Measurements from ENCODE around the gene FBLN2. TPM values are rescaled to one million over a fixed set of nuclear protein-coding genes. Genes with fewer than 3 reads are reported as not detected.

FBLN2 gene
- total and polyA plus RNA-seq, 2 of the 13 experiments (the other 11 are each of a cell fraction or from before 2014, with no cell fraction given), result not detected

DNA sequence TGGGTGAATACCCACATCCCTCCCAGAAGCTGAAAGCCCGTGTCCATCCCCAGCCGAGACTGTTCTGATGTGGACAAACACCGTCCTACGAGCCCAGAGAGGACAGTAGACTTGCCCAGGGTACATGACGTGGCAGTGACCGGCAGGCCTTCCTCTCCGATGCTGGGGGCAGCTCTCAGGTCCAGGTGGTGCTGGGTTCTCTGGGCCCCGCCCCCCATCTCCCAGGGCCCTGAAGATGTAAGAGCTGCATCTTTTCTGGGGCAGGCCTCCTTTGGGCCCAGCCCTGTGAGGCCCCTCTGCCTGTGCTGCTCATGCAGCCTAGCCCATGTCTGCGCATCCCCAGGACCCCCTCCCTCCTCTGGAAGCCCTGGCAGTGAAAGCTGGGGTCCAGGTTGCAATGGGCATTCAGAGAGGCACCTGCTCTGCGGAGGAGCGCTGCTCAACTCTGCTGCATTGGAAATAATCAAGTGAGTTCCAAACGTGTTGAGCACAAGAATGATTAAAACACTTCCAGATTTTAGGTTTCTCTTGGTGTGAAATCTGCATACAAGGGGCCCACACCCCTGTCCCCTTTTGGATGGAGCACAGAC is 71.9 kb downstream of the FBLN2 start:
- 25% methylated on average over 4 of the region's 12 CpGs for WGBS (ENCODE audit: low lambda C conversion rate)
- ChIA-PET POLR2A (no interaction called here), CTCF (ENCODE audit: low intra/inter-chr PET ratio, low total read pairs) (no interaction called here)
- intact Hi-C loops (cut with micrococcal nuclease; ENCODE audit: unreplicated experiment) (no loop called here), in situ Hi-C loops (cut with HindIII; ENCODE audit: extremely low pct_ligation_motif_present, low pct_unique_long_range_greater_than_20kb) (no loop called here)
- H3K27ac ChIP-seq (ENCODE audit: extremely low read length, insufficient read depth, low read length), result no peak overlapping the region
- H3K4me3 ChIP-seq (replicated peaks in 1 of 3; ENCODE audit: insufficient read depth in 1 of 3, low read depth in 2 of 3, low read length in 3 of 3), result no peak overlapping the region
- no peak for TF ChIP-seq ZZZ3 (CRISPR knock-in tag; IDR thresholded peaks at IDR 0.05; ENCODE audit: borderline replicate concordance)
- no peak for TF ChIP-seq YY1 (IDR thresholded peaks at IDR 0.05; ENCODE audit: insufficient read depth, insufficient replicate concordance, low read depth, low read length)
- TF ChIP-seq, protein P1, sequence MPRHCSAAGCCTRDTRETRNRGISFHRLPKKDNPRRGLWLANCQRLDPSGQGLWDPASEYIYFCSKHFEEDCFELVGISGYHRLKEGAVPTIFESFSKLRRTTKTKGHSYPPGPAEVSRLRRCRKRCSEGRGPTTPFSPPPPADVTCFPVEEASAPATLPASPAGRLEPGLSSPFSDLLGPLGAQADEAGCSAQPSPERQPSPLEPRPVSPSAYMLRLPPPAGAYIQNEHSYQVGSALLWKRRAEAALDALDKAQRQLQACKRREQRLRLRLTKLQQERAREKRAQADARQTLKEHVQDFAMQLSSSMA (CRISPR knock-in tag; IDR thresholded peaks at IDR 0.05), result no peak
- no peak for TF ChIP-seq ZIK1 (CRISPR knock-in tag; IDR thresholded peaks at IDR 0.05; ENCODE audit: borderline replicate concordance, low read depth)
- TF ChIP-seq RXRA (CRISPR knock-in tag; IDR thresholded peaks at IDR 0.05), result no peak
- TF ChIP-seq ZNF207 (IDR thresholded peaks at IDR 0.05; ENCODE audit: borderline replicate concordance), result no peak
- no peak for TF ChIP-seq ZFY (CRISPR knock-in tag; IDR thresholded peaks at IDR 0.05)
- no peak for TF ChIP-seq YEATS4 (CRISPR knock-in tag; IDR thresholded peaks at IDR 0.05; ENCODE audit: borderline replicate concordance)
- TF ChIP-seq ARHGAP35 (CRISPR knock-in tag; IDR thresholded peaks at IDR 0.05; ENCODE audit: borderline replicate concordance), result no peak
- TF ChIP-seq MEF2D (CRISPR knock-in tag; IDR thresholded peaks at IDR 0.05), result no peak
- TF ChIP-seq TBP (CRISPR knock-in tag; IDR thresholded peaks at IDR 0.05), result no peak
- no peak for TF ChIP-seq ZNF256 (CRISPR knock-in tag; conservative IDR thresholded peaks at IDR 0.05)
- no peak for TF ChIP-seq NFIB (CRISPR knock-in tag; IDR thresholded peaks at IDR 0.05; ENCODE audit: borderline replicate concordance)
- no peak for TF ChIP-seq ZNF260 (CRISPR knock-in tag; IDR thresholded peaks at IDR 0.05; ENCODE audit: borderline replicate concordance, low read depth)
- no peak for TF ChIP-seq AKAP8 (CRISPR knock-in tag; IDR thresholded peaks at IDR 0.05)
- TF ChIP-seq ZNF598 (CRISPR knock-in tag; IDR thresholded peaks at IDR 0.05; ENCODE audit: borderline replicate concordance), result no peak
- TF ChIP-seq, protein P2, sequence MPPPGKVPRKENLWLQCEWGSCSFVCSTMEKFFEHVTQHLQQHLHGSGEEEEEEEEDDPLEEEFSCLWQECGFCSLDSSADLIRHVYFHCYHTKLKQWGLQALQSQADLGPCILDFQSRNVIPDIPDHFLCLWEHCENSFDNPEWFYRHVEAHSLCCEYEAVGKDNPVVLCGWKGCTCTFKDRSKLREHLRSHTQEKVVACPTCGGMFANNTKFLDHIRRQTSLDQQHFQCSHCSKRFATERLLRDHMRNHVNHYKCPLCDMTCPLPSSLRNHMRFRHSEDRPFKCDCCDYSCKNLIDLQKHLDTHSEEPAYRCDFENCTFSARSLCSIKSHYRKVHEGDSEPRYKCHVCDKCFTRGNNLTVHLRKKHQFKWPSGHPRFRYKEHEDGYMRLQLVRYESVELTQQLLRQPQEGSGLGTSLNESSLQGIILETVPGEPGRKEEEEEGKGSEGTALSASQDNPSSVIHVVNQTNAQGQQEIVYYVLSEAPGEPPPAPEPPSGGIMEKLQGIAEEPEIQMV (CRISPR knock-in tag; IDR thresholded peaks at IDR 0.05; ENCODE audit: low read depth), result no peak
- TF ChIP-seq CCAR2 (optimal IDR thresholded peaks at IDR 0.05; ENCODE audit: low read depth, low read length), result no peak
- TF ChIP-seq CBX5 (CRISPR knock-in tag; IDR thresholded peaks at IDR 0.05; ENCODE audit: borderline replicate concordance), result no peak
- no peak for TF ChIP-seq ZNF605 (CRISPR knock-in tag; IDR thresholded peaks at IDR 0.05)
- no peak overlapping the region for H2AFZ ChIP-seq (ENCODE audit: low read length)
- ATAC-seq (no peak), FAIRE-seq (no peak), DNase-seq (ENCODE audit: low spot score) (no peak)
- BruUV-seq (replicated peaks), result no TSS peak
- no peak overlapping the region for H3K9ac ChIP-seq (ENCODE audit: insufficient read depth, low read depth, low read length)
- H3K4me1 ChIP-seq (ENCODE audit: insufficient read depth, low read length), result peaks cover 10% of the 10 kb centered on the region
- H3K36me3 ChIP-seq (replicated peaks in 1 of 2; ENCODE audit: control insufficient read depth in 1 of 2, insufficient read depth in 2 of 2, low read length in 2 of 2), result no peaks in the 10 kb centered on the region
- H3K9me3 ChIP-seq (ENCODE audit: low read length), result no peaks in the 10 kb centered on the region
- H3K79me2 ChIP-seq (ENCODE audit: insufficient read depth, low read length), result no peaks in the 10 kb centered on the region
- H3K4me2 ChIP-seq (ENCODE audit: low read depth, low read length), result no peak overlapping the region
- 0 out of 2 replicates have a peak, but pooled peaks cover 2% of the 10 kb centered on the region for H4K20me1 ChIP-seq (ENCODE audit: insufficient read depth, low read length)
- H3K27me3 ChIP-seq (ENCODE audit: control insufficient read depth in 1 of 2, insufficient read depth in 2 of 2, low read length in 2 of 2), result peaks cover 7 to 40% of the 10 kb centered on the region in 2 experiments; a peak in 3 of 5 replicates

All from HepG2 (cell line).